ENCODE measurements around the gene ZNF865. TPM values are rescaled to one million over a fixed set of nuclear protein-coding genes. Genes with fewer than 3 reads are reported as not detected.

Gene ZNF865
- total and polyA plus RNA-seq, 2 donors (not counting 1 experiment from before 2014, with no cell fraction given) = 11.3 to 22.7 TPM

- peaks cover 16% of the 10 kb centered on the region for H3K4me1 Mint-ChIP-seq
- ATAC-seq (ENCODE audit: low read depth) (no peak), DNase-seq (no peak)
- H3K4me1 ChIP-seq (ENCODE audit: control insufficient read depth in 2 of 2, insufficient read depth in 2 of 2, low read length in 2 of 2) = peaks cover 6 to 14% of the 10 kb centered on the region in 2 donors
- no peaks in the 10 kb centered on the region for H3K9me3 Mint-ChIP-seq (ENCODE audit: insufficient read depth)
- H3K9me3 ChIP-seq (ENCODE audit: control extremely low read depth in 1 of 3, control insufficient read depth in 2 of 3, insufficient read depth in 1 of 3, low read length in 2 of 3) = peaks cover 0 to 5% (median 0%) of the 10 kb centered on the region in 3 donors
- 97% methylated on average over 8 of the region's 9 CpGs for WGBS (ENCODE audit: insufficient coverage)
- H3K4me3 ChIP-seq (ENCODE audit: control extremely low read depth in 1 of 5, extremely low read depth in 1 of 5, insufficient read depth in 1 of 5, low read depth in 2 of 5, low read length in 4 of 5) = no peak overlapping the region
- ChIA-PET POLR2A (interaction anchor here (2.8 kb wide), 1 partner anchor 27 kb away, joined by 58 read pairs; the partner anchor contains the start of gene ZNF784), CTCF (interaction anchor here (2.0 kb wide), 2 partner anchors 34 to 83 kb away, joined by 4 to 11 read pairs; no protein-coding TSS in a partner anchor)
- no peaks in the 10 kb centered on the region for H4K20me1 ChIP-seq (ENCODE audit: control insufficient read depth, insufficient read depth, low read length, poor library complexity, severe bottlenecking)
- H3K27me3 ChIP-seq (replicated peaks in 1 of 4; ENCODE audit: control extremely low read depth in 1 of 4, control insufficient read depth in 3 of 4, insufficient read depth in 4 of 4, low read length in 3 of 4) = no peaks in the 10 kb centered on the region
- H3K79me2 ChIP-seq (ENCODE audit: control insufficient read depth, insufficient read depth, low read length) = no peaks in the 10 kb centered on the region
- intact Hi-C loops (cut with micrococcal nuclease) = loop anchor here (2.0 to 5.0 kb wide), 2 partner anchors 17 to 191 kb away; partner anchors contain the start of genes UBE2S and ZNF579
- peak overlapping the region; percentile 47 for H3K27ac Mint-ChIP-seq
- no peak overlapping the region for H3K9ac ChIP-seq (ENCODE audit: low read length)
- H2AFZ ChIP-seq (ENCODE audit: insufficient read depth, low read depth, low read length, poor library complexity, severe bottlenecking) = no peak overlapping the region
- TF ChIP-seq, protein P1, sequence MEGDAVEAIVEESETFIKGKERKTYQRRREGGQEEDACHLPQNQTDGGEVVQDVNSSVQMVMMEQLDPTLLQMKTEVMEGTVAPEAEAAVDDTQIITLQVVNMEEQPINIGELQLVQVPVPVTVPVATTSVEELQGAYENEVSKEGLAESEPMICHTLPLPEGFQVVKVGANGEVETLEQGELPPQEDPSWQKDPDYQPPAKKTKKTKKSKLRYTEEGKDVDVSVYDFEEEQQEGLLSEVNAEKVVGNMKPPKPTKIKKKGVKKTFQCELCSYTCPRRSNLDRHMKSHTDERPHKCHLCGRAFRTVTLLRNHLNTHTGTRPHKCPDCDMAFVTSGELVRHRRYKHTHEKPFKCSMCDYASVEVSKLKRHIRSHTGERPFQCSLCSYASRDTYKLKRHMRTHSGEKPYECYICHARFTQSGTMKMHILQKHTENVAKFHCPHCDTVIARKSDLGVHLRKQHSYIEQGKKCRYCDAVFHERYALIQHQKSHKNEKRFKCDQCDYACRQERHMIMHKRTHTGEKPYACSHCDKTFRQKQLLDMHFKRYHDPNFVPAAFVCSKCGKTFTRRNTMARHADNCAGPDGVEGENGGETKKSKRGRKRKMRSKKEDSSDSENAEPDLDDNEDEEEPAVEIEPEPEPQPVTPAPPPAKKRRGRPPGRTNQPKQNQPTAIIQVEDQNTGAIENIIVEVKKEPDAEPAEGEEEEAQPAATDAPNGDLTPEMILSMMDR (IDR thresholded peaks at IDR 0.05) = no peak
- TF ChIP-seq EZH2 (IDR thresholded peaks at IDR 0.05; ENCODE audit: borderline replicate concordance, insufficient read depth, low read depth, low read length, poor library complexity, severe bottlenecking) = no peak
- no peaks in the 10 kb centered on the region for H3K27me3 Mint-ChIP-seq
- H3K27ac ChIP-seq (ENCODE audit: low read length in 2 of 2) = no peak overlapping the region
- H3K4me3 Mint-ChIP-seq = no peak overlapping the region
- no peak overlapping the region for H3K4me2 ChIP-seq (replicated peaks; ENCODE audit: low read depth, low read length, poor library complexity, severe bottlenecking)
- peaks cover 0 to 19% of the 10 kb centered on the region in 2 experiments for H3K36me3 ChIP-seq (replicated peaks in 1 of 2; ENCODE audit: control extremely low read depth in 1 of 2, control insufficient read depth in 1 of 2, extremely low read depth in 1 of 2, insufficient read depth in 2 of 2, low read length in 1 of 2)
Measured at GRCh38 chr19:55598034-55598433, 7.4 kb upstream of the ZNF865 start.
